ENCODE data around the gene SUPT4H1.

- TF ChIP-seq POLR2A (IDR thresholded peaks at IDR 0.05; ENCODE audit: low read depth, low read length) (peak; percentile 89), POLR2AphosphoS5 (IDR thresholded peaks at IDR 0.05; ENCODE audit: low read depth, low read length) (peak; percentile 93), TAF1 (IDR thresholded peaks at IDR 0.05; ENCODE audit: borderline replicate concordance, low read depth, low read length) (peak; percentile 74)
These were observed 7.8 kb downstream of the SUPT4H1 start for GRCh38 chr17:58344047-58344790.

Measured in GM12892 (cell line).